HG02884 (cell line): Measurements from ENCODE around the gene APPBP2.
"Not testable (repeated sequence)": the region's sequence is repeated elsewhere in the genome, so short reads cannot be mapped to it uniquely, and the experiment has no call there.

Experiments used
- ATAC-seq: cut with Tn5 transposase; IDR thresholded peaks from one replicate; pipeline ENCODE4 v1.9.1; 2021; ENCODE audit warnings: mild to moderate bottlenecking, moderate library complexity; ENCODE audit not compliant: unreplicated experiment

Gene APPBP2

GRCh38 chr17:60534613-60535157, 8.6 kb upstream of the APPBP2 start:
- no peak for ATAC-seq

- ATAC-seq: no peak
These were observed 8.0 kb upstream of the APPBP2 start for GRCh38 chr17:60534010-60534555.

GRCh38 chr17:60529806-60530205, 3.8 kb upstream of the APPBP2 start:
- no peak for ATAC-seq

GRCh38 chr17:60528828-60529227, 2.8 kb upstream of the APPBP2 start:
- ATAC-seq: no peak

- ATAC-seq: no peak
These were observed 1.7 kb upstream of the APPBP2 start for GRCh38 chr17:60527701-60528100.

- ATAC-seq: no peak
These were observed 684 bp upstream of the APPBP2 start for GRCh38 chr17:60526726-60527125.

- peak; percentile 18 for ATAC-seq
These were observed 736 bp downstream of the APPBP2 start for GRCh38 chr17:60525328-60525684.

- ATAC-seq: no peak
These were observed 1.3 kb downstream of the APPBP2 start for GRCh38 chr17:60524463-60525327.

- no peak for ATAC-seq
These were observed 2.2 kb downstream of the APPBP2 start for GRCh38 chr17:60523822-60524221.

GRCh38 chr17:60522889-60523626, 3.0 kb downstream of the APPBP2 start:
- ATAC-seq: no peak

- ATAC-seq: no peak
These were observed 6.2 kb downstream of the APPBP2 start for GRCh38 chr17:60519795-60520194.

- not testable (repeated sequence) for ATAC-seq
These were observed 10.4 kb downstream of the APPBP2 start for GRCh38 chr17:60515683-60516082.

- ATAC-seq: not testable (repeated sequence)
These were observed 10.8 kb downstream of the APPBP2 start for GRCh38 chr17:60515199-60515598.

GRCh38 chr17:60514500-60514899, 11.5 kb downstream of the APPBP2 start:
- ATAC-seq: no peak

- ATAC-seq: no peak
These were observed 12.0 kb downstream of the APPBP2 start for GRCh38 chr17:60514053-60514452.

GRCh38 chr17:60513014-60513413, 13.0 kb downstream of the APPBP2 start:
- ATAC-seq: no peak

- ATAC-seq: no peak
These were observed 15.3 kb downstream of the APPBP2 start for GRCh38 chr17:60510723-60511122.

GRCh38 chr17:60510031-60510430, 16.0 kb downstream of the APPBP2 start:
- no peak for ATAC-seq

GRCh38 chr17:60508384-60508980, 17.6 kb downstream of the APPBP2 start:
- ATAC-seq: no peak

- no peak for ATAC-seq
These were observed 19.7 kb downstream of the APPBP2 start for GRCh38 chr17:60506312-60506711.

- ATAC-seq: no peak
These were observed 23.9 kb downstream of the APPBP2 start for GRCh38 chr17:60502145-60502544.
